Measurements from ENCODE around the gene TMEM41B. TPM values are rescaled to one million over a fixed set of nuclear protein-coding genes. Genes with fewer than 3 reads are reported as not detected.

TMEM41B gene
- total RNA-seq, 1 experiment from 2014 or later, result 65.1 TPM

DNA sequence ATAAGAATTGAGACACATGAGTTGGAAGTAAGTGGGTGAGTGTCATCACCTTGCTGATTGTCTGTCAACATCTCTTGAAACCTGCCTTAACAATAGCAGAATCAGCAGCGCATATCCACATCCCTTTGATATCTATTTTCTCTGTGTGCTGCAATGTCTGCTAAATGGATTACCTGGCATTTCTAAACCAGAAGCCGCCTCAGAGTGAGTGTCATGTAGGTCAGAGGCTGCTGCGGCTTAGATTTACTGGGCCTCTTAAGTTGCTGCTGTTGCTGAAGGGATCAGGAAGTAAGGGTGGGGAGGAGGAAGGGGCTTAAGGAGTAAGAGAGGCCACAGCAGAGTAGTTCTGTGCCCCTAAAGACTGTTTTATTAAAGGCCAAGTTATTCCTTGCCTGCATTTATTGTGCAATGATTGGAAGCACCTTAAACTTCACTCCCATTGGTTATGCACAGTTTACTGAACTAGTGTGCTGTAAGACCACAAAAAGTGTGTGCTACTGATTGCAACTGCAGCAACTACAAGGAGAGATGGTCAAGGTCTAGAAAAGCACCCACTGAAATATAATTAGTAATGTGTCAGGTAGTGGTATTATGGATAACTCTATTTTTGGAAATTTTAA, 29.8 kb upstream of the TMEM41B start:
- H4K20me1 ChIP-seq (ENCODE audit: insufficient read depth), result no peaks in the 10 kb centered on the region
- no TSS peak for BruUV-seq (replicated peaks)
- H3K36me3 ChIP-seq (ENCODE audit: low read depth), result no peaks in the 10 kb centered on the region
- H3K27ac ChIP-seq, result no peak overlapping the region
- POLR2A ChIA-PET (ENCODE audit: unreplicated experiment), result no interaction called here
- intact Hi-C loops (cut with micrococcal nuclease; ENCODE audit: unreplicated experiment), result no loop called here
- no peaks in the 10 kb centered on the region for H3K27me3 ChIP-seq (ENCODE audit: insufficient read depth, low read depth)
- no peaks in the 10 kb centered on the region for H3K9me3 ChIP-seq (ENCODE audit: insufficient read depth, low read depth)
- DNase-seq, result no peak
- peaks cover 8% of the 10 kb centered on the region; the same call in 1 of the 2 replicates for H3F3A ChIP-seq (ENCODE audit: insufficient read depth, low read depth)
- no peak overlapping the region for H2AFZ ChIP-seq
- CTCF ChIA-PET, result no interaction called here
- no peaks in the 10 kb centered on the region for H3K9me2 ChIP-seq (ENCODE audit: insufficient read depth)
- TF ChIP-seq CTCF (conservative IDR thresholded peaks at IDR 0.05) (no peak), EZH2 (IDR thresholded peaks at IDR 0.05; ENCODE audit: low read depth) (no peak)
- H3K4me2 ChIP-seq, result no peak overlapping the region
- H3K4me3 ChIP-seq, result no peak overlapping the region
- no peaks in the 10 kb centered on the region for H3K79me2 ChIP-seq (ENCODE audit: low read depth)
- H3K4me1 ChIP-seq (replicated peaks; ENCODE audit: insufficient read depth), result peaks cover 9% of the 10 kb centered on the region; the same call in 1 of the 2 replicates

DNA sequence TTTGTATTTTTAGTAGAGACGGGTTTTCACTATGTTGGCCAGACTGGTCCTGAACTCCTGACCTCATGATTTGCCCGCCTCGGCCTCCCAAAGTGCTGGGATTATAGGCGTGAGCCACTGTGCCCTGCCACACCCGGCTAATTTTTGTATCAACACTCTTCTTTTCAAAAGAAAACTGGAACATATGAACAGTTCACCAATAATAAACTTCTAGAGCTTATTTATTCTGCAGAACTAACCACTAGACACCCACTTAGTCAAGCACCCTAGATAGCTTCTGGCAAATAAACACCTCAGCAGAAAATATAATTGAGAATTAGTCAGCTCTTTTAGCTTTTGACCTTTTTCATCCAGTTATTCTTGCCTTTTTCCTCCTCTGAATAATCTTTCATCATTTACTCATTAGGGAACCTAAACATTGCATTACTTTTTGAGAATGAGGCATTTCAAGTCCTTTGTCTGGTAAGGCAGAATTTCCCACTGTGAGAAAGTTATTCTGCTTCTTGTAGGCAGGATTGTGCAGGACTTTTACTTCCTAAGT, 27.3 kb upstream of the TMEM41B start:
- Histone ChIP-seq H3K36me3 (ENCODE audit: low read depth) (no peaks in the 10 kb centered on the region), H3K4me3 (no peak overlapping the region), H3K79me2 (ENCODE audit: low read depth) (no peaks in the 10 kb centered on the region), H2AFZ (no peak overlapping the region), H3K9me2 (ENCODE audit: insufficient read depth) (no peaks in the 10 kb centered on the region), H3K27ac (peak overlapping the region; percentile 39), H3K4me2 (no peak overlapping the region), H3F3A (ENCODE audit: insufficient read depth, low read depth) (peaks cover 8% of the 10 kb centered on the region; the same call in 1 of the 2 replicates), H3K27me3 (ENCODE audit: insufficient read depth, low read depth) (no peaks in the 10 kb centered on the region), H3K4me1 (replicated peaks; ENCODE audit: insufficient read depth) (peaks cover 9% of the 10 kb centered on the region; the same call in 1 of the 2 replicates), H4K20me1 (ENCODE audit: insufficient read depth) (no peaks in the 10 kb centered on the region), H3K9me3 (ENCODE audit: insufficient read depth, low read depth) (no peaks in the 10 kb centered on the region)
- ChIA-PET CTCF (no interaction called here), POLR2A (ENCODE audit: unreplicated experiment) (no interaction called here)
- TF ChIP-seq CTCF (conservative IDR thresholded peaks at IDR 0.05) (no peak), EZH2 (IDR thresholded peaks at IDR 0.05; ENCODE audit: low read depth) (no peak)
- DNase-seq, result peak in 1 of 2 experiments; percentile 46
- intact Hi-C loops (cut with micrococcal nuclease; ENCODE audit: unreplicated experiment), result no loop called here
- BruUV-seq (replicated peaks), result no TSS peak

DNA sequence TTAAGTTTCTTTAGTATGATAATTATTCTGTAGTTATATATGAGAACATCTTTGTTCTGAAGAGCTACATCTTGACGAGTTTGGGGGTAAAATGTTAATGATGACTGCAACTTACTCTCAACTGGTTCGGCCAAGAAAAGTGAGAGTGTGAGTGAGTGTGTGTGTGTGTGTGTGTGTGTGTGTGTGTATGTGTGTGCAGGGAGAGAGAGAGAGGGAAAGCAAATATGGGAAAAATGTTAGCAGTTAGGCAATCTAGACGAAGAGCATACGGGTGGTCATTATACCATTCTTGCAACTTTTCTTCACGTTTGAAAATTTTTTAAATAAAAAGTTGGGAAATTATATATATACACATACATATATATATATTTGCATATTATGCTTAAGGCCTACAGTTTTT, 18.3 kb upstream of the TMEM41B start:
- Histone ChIP-seq H3K4me1 (replicated peaks; ENCODE audit: insufficient read depth) (peaks cover 28% of the 10 kb centered on the region), H3K79me2 (ENCODE audit: low read depth) (no peaks in the 10 kb centered on the region), H3F3A (ENCODE audit: insufficient read depth, low read depth) (peaks cover 27% of the 10 kb centered on the region), H3K9me2 (ENCODE audit: insufficient read depth) (no peaks in the 10 kb centered on the region), H3K36me3 (ENCODE audit: low read depth) (no peaks in the 10 kb centered on the region), H3K9me3 (ENCODE audit: insufficient read depth, low read depth) (no peaks in the 10 kb centered on the region), H3K4me3 (no peak overlapping the region), H2AFZ (no peak overlapping the region), H3K27me3 (ENCODE audit: insufficient read depth, low read depth) (no peaks in the 10 kb centered on the region), H3K4me2 (no peak overlapping the region), H4K20me1 (ENCODE audit: insufficient read depth) (no peaks in the 10 kb centered on the region), H3K27ac (no peak overlapping the region)
- intact Hi-C loops (cut with micrococcal nuclease; ENCODE audit: unreplicated experiment), result no loop called here
- no TSS peak for BruUV-seq (replicated peaks)
- DNase-seq, result no peak
- no peak for TF ChIP-seq EZH2 (IDR thresholded peaks at IDR 0.05; ENCODE audit: low read depth)
- no peak for TF ChIP-seq CTCF (conservative IDR thresholded peaks at IDR 0.05)
- CTCF ChIA-PET, result no interaction called here
- POLR2A ChIA-PET (ENCODE audit: unreplicated experiment), result interaction anchor here (0.7 kb wide), 1 partner anchor 32 kb away, joined by 11 read pairs; no protein-coding TSS in a partner anchor
